IMR-90 (cell line): ENCODE data around the gene CGB7. TPM values are rescaled to one million over a fixed set of nuclear protein-coding genes. Genes with fewer than 3 reads are reported as not detected.

Source experiments
- ATAC-seq: fragments of 200-7000 bp; cut with Tn5 transposase; 2 replicates; pipeline ENCODE4 v1.9.1; 2020; ENCODE audit warnings: low read depth, mild to moderate bottlenecking, moderate library complexity
- BruUV-seq: library from RNA; stranded (reverse); fragments of 400-500 nt; replicated peaks from 2 replicates; lab custom pipeline; 2021; lab: Mats Ljungman, UMichigan
- CTCF ChIA-PET: fragments of 300-600 bp; formaldehyde crosslinking; extraction: SDS; loops from one replicate; lab custom pipeline; 2021; ENCODE audit warnings: antibody characterized with exemption; lab: Yijun Ruan, JAX
- POLR2A ChIA-PET: fragments of 300-600 bp; sonication (Branson Sonifier 250); formaldehyde crosslinking; loops from one replicate; lab custom pipeline; 2022; ENCODE audit warnings: antibody characterized with exemption; ENCODE audit not compliant: unreplicated experiment; lab: Charles Lee
- DNase-seq: peaks from one replicate; pipeline ENCODE4 v3.0.0; 2013
- H2AFZ ChIP-seq: replicated peaks from 2 replicates; pipeline ENCODE3; 2013; ENCODE audit warnings: low read length, mild to moderate bottlenecking; ENCODE audit not compliant: poor library complexity
- H2AK5ac ChIP-seq: 2 replicates; pipeline ENCODE4 v1.6.1; 2013; ENCODE audit warnings: low read depth, low read length, inconsistent platforms
- H2AK9ac ChIP-seq: replicated peaks from 2 replicates; pipeline ENCODE3; 2013; ENCODE audit warnings: mild to moderate bottlenecking, low read depth, low read length, moderate library complexity; ENCODE audit not compliant: poor library complexity
- H2BK120ac ChIP-seq: 2 replicates; pipeline ENCODE4 v1.6.1; 2013; ENCODE audit warnings: low read depth, low read length, inconsistent platforms
- H2BK15ac ChIP-seq: 3 replicates; pipeline ENCODE4 v1.6.1; 2013; ENCODE audit warnings: low read depth, low read length, inconsistent platforms
- H2BK20ac ChIP-seq: 2 replicates; pipeline ENCODE4 v1.6.1; 2013; ENCODE audit warnings: low read depth, mild to moderate bottlenecking, inconsistent platforms, low read length, moderate library complexity
- H2BK5ac ChIP-seq: 2 replicates; pipeline ENCODE4 v1.6.1; 2013; ENCODE audit warnings: mild to moderate bottlenecking, low read depth, low read length, inconsistent platforms; ENCODE audit not compliant: poor library complexity, severe bottlenecking
- H3K14ac ChIP-seq: replicated peaks from 2 replicates; pipeline ENCODE4 v1.6.1; 2013; ENCODE audit warnings: low read depth, low read length, inconsistent platforms
- H3K18ac ChIP-seq: 2 replicates; pipeline ENCODE4 v1.6.1; 2013; ENCODE audit warnings: low read depth, low read length, control low read depth
- H3K23ac ChIP-seq: 2 replicates; pipeline ENCODE4 v1.6.1; 2013; ENCODE audit warnings: low read depth, low read length, inconsistent platforms
- H3K27ac ChIP-seq: 2 replicates; pipeline ENCODE4 v1.5.1; 2013; ENCODE audit warnings: mild to moderate bottlenecking, control low read depth, low read length; ENCODE audit not compliant: insufficient read depth
- H3K27me3 ChIP-seq: 2 replicates; pipeline ENCODE4 v1.6.1; 2013; ENCODE audit warnings: low read length; ENCODE audit not compliant: control insufficient read depth, insufficient read depth
- H3K36me3 ChIP-seq: 2 replicates; pipeline ENCODE4 v1.6.1; 2013; ENCODE audit warnings: low read length, mixed read lengths; ENCODE audit not compliant: control insufficient read depth, insufficient read depth
- H3K4ac ChIP-seq: 2 replicates; pipeline ENCODE4 v1.6.1; 2013; ENCODE audit warnings: low read depth, low read length, inconsistent platforms
- H3K4me1 ChIP-seq: 2 replicates; pipeline ENCODE4 v1.6.1; 2013; ENCODE audit warnings: low read length, mixed read lengths; ENCODE audit not compliant: control insufficient read depth, insufficient read depth
- H3K4me2 ChIP-seq: 2 replicates; pipeline ENCODE4 v1.6.1; 2013; ENCODE audit warnings: low read depth, mild to moderate bottlenecking, control low read depth, low read length, moderate library complexity
- H3K4me3 ChIP-seq: 2 replicates; pipeline ENCODE4 v1.5.1; 2013; ENCODE audit warnings: low read depth, mild to moderate bottlenecking, control low read depth, low read length, moderate library complexity; ENCODE audit not compliant: insufficient read depth
- H3K56ac ChIP-seq: 2 replicates; pipeline ENCODE4 v1.6.1; 2013; ENCODE audit warnings: low read length, inconsistent platforms; ENCODE audit not compliant: insufficient read depth; ENCODE audit errors: extremely low read depth
- H3K79me1 ChIP-seq, 2 experiments: 2 replicates each; pipeline ENCODE4 v1.6.1; 2013; ENCODE audit warnings: low read length in 2 of 2, inconsistent platforms in 1 of 2, low read depth in 1 of 2
- H3K9ac ChIP-seq: 2 replicates; pipeline ENCODE4 v1.6.1; 2013; ENCODE audit warnings: low read depth, low read length, control low read depth
- H3K9me1 ChIP-seq: 2 replicates; pipeline ENCODE4 v1.6.1; 2013; ENCODE audit warnings: low read length, inconsistent platforms; ENCODE audit not compliant: insufficient read depth
- H3K9me3 ChIP-seq: 2 replicates; pipeline ENCODE4 v1.6.1; 2013; ENCODE audit warnings: low read length; ENCODE audit not compliant: control insufficient read depth, insufficient read depth
- H4K20me1 ChIP-seq: 2 replicates; pipeline ENCODE4 v1.6.1; 2013; ENCODE audit warnings: low read length, inconsistent platforms; ENCODE audit not compliant: insufficient read depth
- H4K5ac ChIP-seq: 2 replicates; pipeline ENCODE4 v1.6.1; 2013; ENCODE audit warnings: mild to moderate bottlenecking, low read depth, low read length, control low read depth
- H4K8ac ChIP-seq, 2 experiments: 2 replicates each; pipeline ENCODE4 v1.6.1; 2013; ENCODE audit warnings: low read depth in 2 of 2, low read length in 2 of 2, control low read depth in 1 of 2, inconsistent platforms in 1 of 2
- H4K91ac ChIP-seq: 2 replicates; pipeline ENCODE4 v1.6.1; 2013; ENCODE audit warnings: low read depth, low read length, inconsistent platforms; ENCODE audit not compliant: insufficient read depth
- BHLHE40 ChIP-seq: fragments of 150-350 bp; IDR thresholded peaks from 2 replicates; pipeline ENCODE4 v1.6.1; 2016; ENCODE audit warnings: mild to moderate bottlenecking, low read depth, low read length
- CEBPB ChIP-seq: IDR thresholded peaks from 2 replicates; pipeline ENCODE4 v1.6.1; 2012; ENCODE audit warnings: low read depth, low read length, improper control_type of control experiment
- CHD1 ChIP-seq: IDR thresholded peaks from 2 replicates; pipeline ENCODE4 v1.6.1; 2012; ENCODE audit warnings: low read depth, low read length, improper control_type of control experiment
- FOS ChIP-seq: fragments of 150-350 bp; IDR thresholded peaks from 2 replicates; pipeline ENCODE4 v1.6.1; 2016; ENCODE audit warnings: low read depth, low read length
- MAFK ChIP-seq: IDR thresholded peaks from 2 replicates; pipeline ENCODE4 v1.6.1; 2012; ENCODE audit warnings: low read depth, low read length, improper control_type of control experiment
- MAZ ChIP-seq: IDR thresholded peaks from 2 replicates; pipeline ENCODE4 v1.6.1; 2012; ENCODE audit warnings: low read depth, mild to moderate bottlenecking, low read length, improper control_type of control experiment, moderate library complexity, borderline replicate concordance
- MXI1 ChIP-seq: IDR thresholded peaks from 2 replicates; pipeline ENCODE4 v1.6.1; 2012; ENCODE audit warnings: low read depth, mild to moderate bottlenecking, low read length, moderate library complexity, borderline replicate concordance
- NFE2L2 ChIP-seq: fragments of 150-350 bp; IDR thresholded peaks from 2 replicates; pipeline ENCODE4 v1.6.1; 2016; ENCODE audit warnings: low read depth, mild to moderate bottlenecking, low read length
- POLR2A ChIP-seq: IDR thresholded peaks from 2 replicates; pipeline ENCODE4 v1.6.1; 2012; ENCODE audit warnings: mild to moderate bottlenecking, low read depth, low read length
- RAD21 ChIP-seq: IDR thresholded peaks from 2 replicates; pipeline ENCODE4 v1.6.1; 2012; ENCODE audit warnings: low read length, improper control_type of control experiment
- RCOR1 ChIP-seq: IDR thresholded peaks from 2 replicates; pipeline ENCODE4 v1.6.1; 2012; ENCODE audit warnings: mild to moderate bottlenecking, low read length, improper control_type of control experiment; ENCODE audit not compliant: insufficient replicate concordance
- RFX5 ChIP-seq: IDR thresholded peaks from 2 replicates; pipeline ENCODE4 v1.8.0; 2012; ENCODE audit warnings: low read depth, mild to moderate bottlenecking, low read length, moderate library complexity
- SMC3 ChIP-seq: fragments of 150-350 bp; IDR thresholded peaks from 2 replicates; pipeline ENCODE4 v1.6.1; 2016; ENCODE audit warnings: low read depth, mild to moderate bottlenecking, antibody characterized with exemption, low read length, moderate library complexity
- WGBS, 2 experiments: methylation state at CpG; one replicate each; pipeline versions ENCODE4 v1.1.5 to v1.1.7; 2013; ENCODE audit warnings: missing lambda C conversion rate in 2 of 2; ENCODE audit not compliant: insufficient read length in 1 of 2; ENCODE audit errors: extremely low coverage in 2 of 2; 5-methylcytosine and 5-hydroxymethylcytosine counted together
- dilution Hi-C: fragments of 300-500 bp; cut with HindIII; formaldehyde crosslinking; loops from one replicate; pipeline ENCODE4 v1.14.3; 2018; ENCODE audit warnings: low sequenced_read_pairs; ENCODE audit not compliant: unreplicated experiment
- in situ Hi-C: fragments of 300-500 bp; cut with MboI; formaldehyde crosslinking; loops from 3 replicates; pipeline ENCODE4 v1.14.3; 2019; ENCODE audit warnings: low sequenced_read_pairs, inconsistent platforms, mixed read lengths
- intact Hi-C: fragments of 100-400 bp; cut with micrococcal nuclease; formaldehyde crosslinking; loops from 2 replicates; pipeline ENCODE4 v1.10.0; 2022
- polyA plus RNA-seq, 3 experiments: library from polyadenylated mRNA; depleted of rRNA; stranded (reverse); fragments of >200 nt; gene quantifications; 2 replicates each; pipeline ENCODE4 v1.2.3, GENCODE V29; 2012; ENCODE audit warnings: low replicate concordance in 1 of 3
- total RNA-seq: library from RNA; depleted of rRNA; stranded (reverse); fragments of >200 nt; gene quantifications from 2 replicates; pipeline ENCODE4 v1.2.3, GENCODE V29; 2012
- TF ChIP-seq, protein P1 (sequence below): fragments of 150-350 bp; IDR thresholded peaks from 2 replicates; pipeline ENCODE4 v1.6.1; 2017; ENCODE audit warnings: mild to moderate bottlenecking, antibody characterized with exemption, low read length, low read depth
- TF ChIP-seq, protein P2 (sequence below): conservative IDR thresholded peaks from 2 replicates; pipeline ENCODE4 v1.5.1; 2012; ENCODE audit warnings: mild to moderate bottlenecking, low read depth, low read length, improper control_type of control experiment
- TF ChIP-seq, protein P3 (sequence below): fragments of 150-350 bp; IDR thresholded peaks from 2 replicates; pipeline ENCODE4 v1.6.1; 2016; ENCODE audit warnings: low read depth, mild to moderate bottlenecking, low read length, moderate library complexity, borderline replicate concordance

The CGB7 gene
- total and polyA plus RNA-seq, 2 of the 4 experiments (the other 2 are of a cell fraction), result 1.7 TPM; not detected in 1

DNA sequence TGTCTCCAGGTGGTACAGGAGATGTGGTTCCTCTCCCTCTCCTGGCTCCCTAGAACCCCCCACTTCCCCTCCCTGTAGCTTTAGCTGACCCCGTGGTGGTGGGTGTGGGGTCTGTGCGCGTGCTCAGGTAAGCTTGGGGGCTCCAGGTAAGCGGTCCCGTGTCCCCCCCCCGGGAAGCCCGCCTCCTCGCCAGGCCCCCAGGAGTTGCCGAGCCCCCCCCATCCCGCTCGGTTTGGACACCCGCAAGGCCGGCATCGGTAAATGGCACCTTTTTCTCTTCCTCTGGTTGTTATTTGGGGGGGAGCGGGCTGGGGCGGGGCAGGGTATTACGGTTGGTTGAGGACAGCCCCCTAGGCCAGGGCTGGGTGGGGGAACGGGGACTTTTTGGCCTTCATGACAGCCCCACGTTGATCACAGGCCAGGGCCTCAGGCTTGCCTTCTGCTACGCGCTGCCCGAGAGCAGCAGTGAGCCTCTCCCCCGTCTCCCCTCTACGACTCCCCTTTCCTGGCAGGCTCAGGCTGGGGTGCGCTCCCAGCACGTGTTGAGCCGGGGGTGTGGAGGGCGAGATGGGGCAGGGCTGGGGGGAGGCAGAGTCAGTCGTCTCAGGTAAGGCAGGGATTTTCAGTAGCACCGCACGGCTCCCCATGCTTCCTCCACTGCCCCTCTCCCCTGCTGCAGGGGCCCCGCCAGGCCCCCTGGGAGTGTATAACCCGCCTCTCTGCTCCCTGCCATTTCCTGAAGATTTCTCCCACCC is 46.0 kb upstream of the CGB7 start:
- Histone ChIP-seq H3K23ac (no peak overlapping the region), H3K9me3 (no peaks in the 10 kb centered on the region), H3K4ac (no peak overlapping the region), H4K20me1 (peaks cover 49% of the 10 kb centered on the region), H3K4me3 (no peak overlapping the region), H4K5ac (no peak overlapping the region), H3K27me3 (no peaks in the 10 kb centered on the region), H2BK15ac (no peak overlapping the region), H3K18ac (no peak overlapping the region), H2BK20ac (no peak overlapping the region), H3K27ac (no peak overlapping the region), H3K79me1 (peaks cover 30 to 58% of the 10 kb centered on the region in 2 experiments), H4K8ac (no peak overlapping the region), H2AFZ (no peak overlapping the region), H3K56ac (no peak overlapping the region), H3K14ac (no peak overlapping the region), H3K9me1 (no peaks in the 10 kb centered on the region), H2AK9ac (no peak overlapping the region), H2AK5ac (no peak overlapping the region), H3K9ac (no peak overlapping the region), H2BK120ac (no peak overlapping the region), H3K4me1 (no peaks in the 10 kb centered on the region), H2BK5ac (no peak overlapping the region), H3K4me2 (no peak overlapping the region), H4K91ac (no peak overlapping the region), H3K36me3 (peaks cover 81% of the 10 kb centered on the region)
- in situ Hi-C loops, result no loop called here
- no TSS peak for BruUV-seq
- intact Hi-C loops, result no loop called here
- ChIA-PET POLR2A (no interaction called here), CTCF (no interaction called here)
- DNase-seq (no peak), ATAC-seq (no peak)
- dilution Hi-C loops, result no loop called here
- no peak for TF ChIP-seq RAD21
- no peak for TF ChIP-seq BHLHE40
- no peak for TF ChIP-seq NFE2L2
- no peak for TF ChIP-seq MAFK
- TF ChIP-seq RFX5, result no peak
- TF ChIP-seq SMC3, result no peak
- no peak for TF ChIP-seq MXI1
- no peak for TF ChIP-seq FOS
- TF ChIP-seq, protein P1, sequence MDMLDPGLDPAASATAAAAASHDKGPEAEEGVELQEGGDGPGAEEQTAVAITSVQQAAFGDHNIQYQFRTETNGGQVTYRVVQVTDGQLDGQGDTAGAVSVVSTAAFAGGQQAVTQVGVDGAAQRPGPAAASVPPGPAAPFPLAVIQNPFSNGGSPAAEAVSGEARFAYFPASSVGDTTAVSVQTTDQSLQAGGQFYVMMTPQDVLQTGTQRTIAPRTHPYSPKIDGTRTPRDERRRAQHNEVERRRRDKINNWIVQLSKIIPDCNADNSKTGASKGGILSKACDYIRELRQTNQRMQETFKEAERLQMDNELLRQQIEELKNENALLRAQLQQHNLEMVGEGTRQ, result no peak
- TF ChIP-seq POLR2A, result no peak
- no peak for TF ChIP-seq RCOR1
- no peak for TF ChIP-seq CHD1
- no peak for TF ChIP-seq CEBPB
- TF ChIP-seq, protein P2, sequence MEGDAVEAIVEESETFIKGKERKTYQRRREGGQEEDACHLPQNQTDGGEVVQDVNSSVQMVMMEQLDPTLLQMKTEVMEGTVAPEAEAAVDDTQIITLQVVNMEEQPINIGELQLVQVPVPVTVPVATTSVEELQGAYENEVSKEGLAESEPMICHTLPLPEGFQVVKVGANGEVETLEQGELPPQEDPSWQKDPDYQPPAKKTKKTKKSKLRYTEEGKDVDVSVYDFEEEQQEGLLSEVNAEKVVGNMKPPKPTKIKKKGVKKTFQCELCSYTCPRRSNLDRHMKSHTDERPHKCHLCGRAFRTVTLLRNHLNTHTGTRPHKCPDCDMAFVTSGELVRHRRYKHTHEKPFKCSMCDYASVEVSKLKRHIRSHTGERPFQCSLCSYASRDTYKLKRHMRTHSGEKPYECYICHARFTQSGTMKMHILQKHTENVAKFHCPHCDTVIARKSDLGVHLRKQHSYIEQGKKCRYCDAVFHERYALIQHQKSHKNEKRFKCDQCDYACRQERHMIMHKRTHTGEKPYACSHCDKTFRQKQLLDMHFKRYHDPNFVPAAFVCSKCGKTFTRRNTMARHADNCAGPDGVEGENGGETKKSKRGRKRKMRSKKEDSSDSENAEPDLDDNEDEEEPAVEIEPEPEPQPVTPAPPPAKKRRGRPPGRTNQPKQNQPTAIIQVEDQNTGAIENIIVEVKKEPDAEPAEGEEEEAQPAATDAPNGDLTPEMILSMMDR, result no peak
- TF ChIP-seq MAZ, result no peak
- TF ChIP-seq, protein P3, sequence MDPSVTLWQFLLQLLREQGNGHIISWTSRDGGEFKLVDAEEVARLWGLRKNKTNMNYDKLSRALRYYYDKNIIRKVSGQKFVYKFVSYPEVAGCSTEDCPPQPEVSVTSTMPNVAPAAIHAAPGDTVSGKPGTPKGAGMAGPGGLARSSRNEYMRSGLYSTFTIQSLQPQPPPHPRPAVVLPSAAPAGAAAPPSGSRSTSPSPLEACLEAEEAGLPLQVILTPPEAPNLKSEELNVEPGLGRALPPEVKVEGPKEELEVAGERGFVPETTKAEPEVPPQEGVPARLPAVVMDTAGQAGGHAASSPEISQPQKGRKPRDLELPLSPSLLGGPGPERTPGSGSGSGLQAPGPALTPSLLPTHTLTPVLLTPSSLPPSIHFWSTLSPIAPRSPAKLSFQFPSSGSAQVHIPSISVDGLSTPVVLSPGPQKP, result no peak
- WGBS, 2 experiments, result 94% methylated on average over 3 of the region's 33 CpGs; no CpG with 5 or more reads in 1 of the 2 experiments
